HL-60/S4 treated with phorbol 12-myristate 13-acetate at 8.2 ng/mL for 4 days and 3 days (cell line): Measurements from ENCODE around the gene LRRC37B.
"Not testable (repeated sequence)": the region's sequence is repeated elsewhere in the genome, so short reads cannot be mapped to it uniquely, and the experiment has no call there.

Source experiments
- in situ Hi-C: fragments of 300-500 bp; cut with MboI; formaldehyde crosslinking; loops from 2 replicates; pipeline ENCODE4 v1.15.0; 2022; ENCODE audit warnings: low sequenced_read_pairs

LRRC37B gene

DNA sequence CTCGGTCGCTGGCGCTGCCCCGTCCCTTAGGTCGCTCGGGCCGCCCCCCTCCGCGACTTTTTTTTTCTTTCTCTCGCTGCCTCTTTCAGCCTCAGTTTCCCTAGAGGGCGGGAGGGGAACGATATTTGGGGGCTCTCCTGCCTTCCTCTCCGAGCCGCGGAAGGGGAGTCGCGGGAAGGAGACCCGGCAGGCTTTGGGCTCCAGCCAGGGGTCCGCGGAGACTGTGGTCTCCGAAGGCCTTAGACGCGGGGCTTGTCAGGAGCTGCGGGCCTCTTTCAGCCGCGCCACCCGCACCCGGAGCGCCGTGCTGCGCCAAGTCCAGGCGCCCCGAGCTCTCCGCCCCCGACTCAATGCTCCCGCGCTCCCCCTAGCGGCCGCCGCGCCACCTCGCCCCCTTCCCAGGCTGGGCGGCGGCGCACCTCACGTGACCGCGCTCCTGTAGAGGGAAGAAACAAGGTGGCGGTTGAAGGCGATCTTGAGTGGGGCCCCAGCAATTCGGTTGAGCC, at the start of gene LRRC37B:
TSS of gene LRRC37B (plus strand) at position 427 of the 506 bp plus-strand sequence. CDS start 14,010 bp downstream, outside the sequence.
- in situ Hi-C loops, result no loop called here

DNA sequence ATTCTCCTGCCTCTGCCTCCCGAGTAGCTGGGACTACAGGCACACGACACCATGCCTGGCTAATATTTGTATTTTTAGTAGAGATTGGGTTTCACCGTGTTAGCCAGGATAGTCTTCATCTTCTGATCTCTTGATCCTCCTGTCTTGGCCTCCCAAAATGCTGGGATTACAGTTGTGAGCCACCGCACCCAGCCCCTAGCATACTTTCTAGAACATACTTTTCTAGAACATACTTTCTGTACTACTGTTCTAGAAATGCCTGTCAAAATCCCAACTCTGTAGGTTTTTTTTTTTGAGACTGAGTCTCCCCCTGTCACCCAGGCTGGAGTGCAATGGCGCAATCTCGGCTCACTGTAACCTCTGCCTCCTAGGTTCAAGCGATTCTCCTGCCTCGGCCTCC, 43.1 kb upstream of the LRRC37B start:
- in situ Hi-C loops, result loop anchor here (10.0 kb wide), 1 partner anchor 1209 kb away; no protein-coding TSS in a partner anchor

DNA sequence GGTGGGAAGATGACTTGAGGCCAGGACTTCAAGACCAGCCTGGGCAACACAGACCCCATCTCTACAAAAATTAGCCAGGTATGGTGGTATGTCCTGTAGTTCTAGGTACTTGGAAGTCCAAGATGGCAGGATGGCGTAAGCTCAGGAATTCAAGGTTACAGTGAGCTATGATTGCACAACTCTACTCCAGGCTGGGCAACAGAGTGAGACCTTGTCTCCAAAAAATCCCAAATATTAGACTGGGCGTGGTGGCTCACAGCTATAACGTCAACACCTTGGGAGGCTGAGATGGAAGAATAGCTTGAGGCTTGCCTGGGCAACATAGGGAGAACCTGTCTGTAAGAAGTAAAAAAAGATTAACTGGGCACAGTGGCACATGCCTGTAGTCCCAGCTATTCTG, 39.5 kb upstream of the LRRC37B start:
- in situ Hi-C loops, result loop anchor here (10.0 kb wide), 1 partner anchor 1213 kb away; no protein-coding TSS in a partner anchor

DNA sequence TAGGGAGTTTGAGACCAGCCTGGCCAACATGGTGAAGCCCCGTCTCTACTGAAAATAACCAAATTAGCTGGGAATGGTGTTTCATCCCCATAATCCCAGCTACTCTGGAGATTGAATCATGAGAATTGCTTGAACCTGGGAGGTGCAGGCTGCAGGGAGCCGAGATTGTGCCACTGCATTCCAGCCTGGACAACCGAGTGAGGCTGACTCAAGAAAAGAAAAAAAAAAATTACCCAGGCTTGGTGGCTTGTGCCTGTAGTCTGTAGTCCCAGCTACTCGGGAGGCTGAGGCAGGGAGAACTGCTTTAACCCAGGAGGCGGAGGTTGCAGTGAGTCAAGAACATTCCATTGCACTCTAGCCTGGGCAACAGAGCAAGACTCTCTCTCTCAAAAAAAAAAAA, 36.8 kb upstream of the LRRC37B start:
- in situ Hi-C loops, result not testable (repeated sequence)

DNA sequence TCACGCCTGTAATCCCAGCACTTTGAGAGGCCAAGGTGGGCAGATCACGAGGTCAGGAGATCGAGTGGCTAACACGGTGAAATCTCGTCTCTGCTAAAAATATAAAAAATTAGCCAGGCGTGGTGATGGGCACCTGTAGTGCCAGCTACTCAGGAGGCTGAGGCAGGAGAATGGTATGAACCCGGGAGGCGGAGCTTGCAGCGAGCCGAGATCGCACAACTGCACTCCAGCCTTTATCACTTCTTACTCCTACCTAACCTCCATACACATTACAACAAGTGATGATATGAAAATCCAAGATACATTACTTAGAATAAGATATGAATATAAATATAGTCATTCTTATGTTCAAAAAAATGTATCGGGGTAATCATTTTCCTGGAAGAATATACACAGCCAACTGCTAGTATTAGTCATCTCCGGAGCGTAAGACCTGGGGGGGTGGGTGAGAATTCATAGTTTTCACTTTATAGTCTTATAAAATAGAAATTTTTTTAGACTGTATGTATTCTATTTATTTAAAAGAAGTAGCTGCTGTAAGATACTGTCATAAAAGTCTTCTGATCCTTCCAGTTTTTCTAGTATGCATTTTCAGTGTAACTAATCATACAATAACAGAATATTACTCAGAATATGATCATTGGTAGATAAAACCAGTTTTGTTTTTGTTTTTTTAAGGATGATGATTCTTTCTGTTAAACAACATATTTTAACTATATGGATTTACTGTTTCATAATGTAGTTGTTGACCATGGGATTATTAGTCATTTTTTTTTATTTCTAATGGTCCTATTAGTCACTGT, 32.7 kb upstream of the LRRC37B start:
- in situ Hi-C loops, result not testable (repeated sequence)

DNA sequence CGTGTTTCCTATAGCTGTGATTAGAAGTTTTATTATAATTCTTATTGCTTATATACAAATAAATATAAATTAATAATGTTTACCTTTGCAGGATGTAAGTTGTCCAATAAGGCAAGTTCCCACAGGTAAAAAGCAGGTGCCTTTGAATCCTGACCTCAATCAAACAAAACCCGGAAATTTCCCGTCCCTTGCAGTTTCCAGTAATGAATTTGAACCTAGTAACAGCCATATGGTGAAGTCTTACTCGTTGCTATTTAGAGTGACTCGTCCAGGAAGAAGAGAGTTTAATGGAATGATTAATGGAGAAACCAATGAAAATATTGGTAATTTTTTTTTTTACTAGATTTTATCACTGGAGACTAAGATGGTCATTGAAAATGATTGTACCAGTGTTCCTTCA, 31.8 kb upstream of the LRRC37B start:
- in situ Hi-C loops, result not testable (repeated sequence)

DNA sequence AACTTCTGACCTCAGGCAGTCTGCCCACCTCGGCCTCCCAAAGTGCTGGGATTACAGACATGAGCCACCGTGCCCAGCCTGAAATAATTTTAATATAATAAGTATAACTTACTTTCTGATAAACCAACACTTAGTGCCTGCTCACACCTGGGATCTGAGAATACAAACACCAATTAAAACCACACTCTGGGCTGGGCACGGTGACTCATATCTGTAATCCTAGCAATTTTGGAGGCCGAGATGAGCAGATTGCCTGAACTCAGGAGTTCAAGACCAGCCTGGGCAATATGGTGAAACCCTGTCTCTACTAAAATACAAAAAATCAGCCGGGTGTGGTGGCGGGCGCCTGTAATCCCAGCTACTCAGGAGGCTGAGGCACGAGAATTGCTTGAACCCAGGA, 15.4 kb upstream of the LRRC37B start:
- in situ Hi-C loops, result not testable (repeated sequence)

DNA sequence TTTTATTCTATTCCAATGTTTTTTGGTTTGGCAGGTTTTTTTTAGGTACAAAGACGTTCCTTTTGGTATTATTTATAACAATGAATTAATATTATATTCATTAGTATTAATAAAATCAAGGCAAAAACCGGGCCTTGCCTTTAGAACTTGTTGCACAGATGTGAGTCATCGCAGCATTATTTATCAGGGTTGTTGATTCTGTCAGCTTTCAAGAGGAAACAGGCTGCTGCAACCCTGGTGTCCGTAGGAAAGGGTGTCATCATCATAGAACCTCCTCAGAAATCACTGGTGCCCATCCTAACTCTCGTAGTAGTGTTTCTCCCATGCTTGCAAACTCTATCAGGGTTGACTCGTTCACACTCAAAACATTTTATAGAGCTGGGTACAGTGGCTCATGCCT, 10.2 kb upstream of the LRRC37B start:
- in situ Hi-C loops, result no loop called here

DNA sequence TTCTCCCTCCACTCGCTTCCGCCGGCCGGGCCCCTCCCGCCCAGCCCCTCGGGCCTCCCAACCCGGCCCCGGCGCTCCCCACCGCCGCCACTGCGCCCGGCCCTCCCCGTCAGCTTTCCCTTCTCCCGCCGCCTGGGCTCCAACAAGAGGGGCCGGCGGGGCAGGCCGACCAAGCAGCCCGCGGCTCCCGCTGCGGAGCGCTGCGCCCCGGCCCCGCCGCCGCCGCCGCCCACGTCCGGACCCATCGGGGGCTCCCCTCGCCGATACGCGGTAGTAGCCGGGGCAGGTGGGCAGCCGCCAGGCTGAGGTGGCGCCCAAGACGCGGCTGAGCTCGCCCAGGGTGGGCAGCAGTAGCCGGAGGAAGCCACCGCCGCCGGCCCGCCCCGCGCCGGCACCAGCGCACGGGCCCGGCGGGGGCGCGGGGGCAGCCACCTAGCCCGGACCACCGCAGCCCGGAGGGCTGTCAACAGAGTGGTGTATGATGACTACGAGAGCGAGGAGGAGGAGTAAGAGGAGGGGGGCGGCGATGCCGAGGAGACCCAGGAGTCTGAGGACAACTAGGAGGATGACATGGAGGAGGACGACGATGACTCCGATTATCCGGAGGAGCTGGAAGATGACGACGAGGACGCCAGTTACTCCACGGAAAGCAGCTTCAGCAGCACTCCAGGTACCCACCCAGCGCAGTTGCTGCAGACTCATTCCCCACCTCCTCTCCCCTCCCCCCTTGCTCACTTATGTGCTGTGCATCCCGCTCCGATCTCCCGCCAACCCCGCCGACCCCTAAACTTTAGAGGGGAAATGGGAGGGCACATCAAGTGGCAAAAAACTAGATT, 498 bp downstream of the LRRC37B start:
- in situ Hi-C loops, result no loop called here

DNA sequence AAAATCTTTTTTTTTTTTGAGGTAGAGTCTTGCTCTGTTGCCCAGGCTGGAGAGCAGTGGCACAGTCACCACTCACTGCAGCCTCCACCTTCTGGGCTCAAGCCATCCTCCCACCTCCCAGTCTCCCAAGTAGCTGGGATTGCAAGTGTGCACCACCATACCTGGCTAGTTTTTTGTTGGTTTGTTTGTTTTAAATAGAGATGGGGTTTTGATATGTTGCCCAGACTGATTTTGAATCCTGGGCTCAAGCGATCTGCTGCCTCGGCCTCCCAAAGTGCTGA, 2.0 kb downstream of the LRRC37B start:
- in situ Hi-C loops, result no loop called here

DNA sequence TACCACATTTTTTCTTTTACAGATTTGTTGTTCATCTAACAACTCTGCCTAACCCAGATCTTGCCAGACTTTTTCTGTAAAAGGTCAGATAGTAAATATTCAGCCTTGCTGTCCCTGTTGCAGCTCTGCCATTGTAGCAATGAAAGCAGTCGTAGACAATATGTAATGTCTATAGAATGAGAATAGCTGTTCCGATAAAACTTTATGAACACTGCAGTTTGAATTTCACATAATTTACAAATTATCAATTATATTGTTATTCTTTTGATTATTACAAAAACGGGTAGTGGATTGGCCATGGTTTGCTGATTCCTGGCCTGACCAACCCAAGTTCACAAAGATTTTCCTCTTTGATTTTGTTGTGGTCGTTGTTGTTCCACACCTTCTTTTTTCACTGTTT, 2.9 kb downstream of the LRRC37B start:
- in situ Hi-C loops, result no loop called here

DNA sequence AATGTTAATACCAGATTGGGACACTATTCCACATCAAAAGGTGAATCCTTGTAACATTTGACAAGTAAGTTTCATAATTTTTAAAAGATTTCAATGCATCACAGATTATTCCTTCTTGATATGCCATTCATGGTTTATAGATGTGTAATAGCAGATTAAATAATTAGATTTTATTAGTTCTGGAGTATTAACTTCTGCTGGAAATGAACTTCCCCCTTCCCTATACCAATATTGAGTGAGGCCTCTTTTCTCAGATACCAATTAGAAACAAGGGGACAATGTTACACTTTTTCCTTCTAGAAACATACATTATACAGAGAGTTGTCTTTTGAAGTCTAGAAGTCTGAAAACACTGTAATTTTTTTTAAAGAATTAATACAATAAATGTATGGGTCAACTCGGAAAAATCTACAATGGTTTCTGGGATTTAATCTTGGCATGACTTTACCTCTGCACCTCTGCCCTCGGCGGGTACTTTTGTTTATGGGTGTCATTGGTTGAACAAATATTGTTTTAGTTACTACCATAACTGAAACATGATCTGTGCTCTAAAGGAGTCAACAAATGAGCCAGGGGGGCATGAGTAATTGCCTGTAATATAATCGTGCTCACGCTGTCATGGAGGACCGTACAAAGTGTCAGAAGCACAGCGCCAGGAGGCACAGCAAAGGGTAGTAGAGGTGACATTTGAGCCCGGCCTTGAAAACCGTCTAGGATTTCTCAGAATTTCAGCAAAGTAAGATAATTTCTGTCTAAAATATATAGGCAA, 8.2 kb downstream of the LRRC37B start:
- in situ Hi-C loops, result no loop called here

DNA sequence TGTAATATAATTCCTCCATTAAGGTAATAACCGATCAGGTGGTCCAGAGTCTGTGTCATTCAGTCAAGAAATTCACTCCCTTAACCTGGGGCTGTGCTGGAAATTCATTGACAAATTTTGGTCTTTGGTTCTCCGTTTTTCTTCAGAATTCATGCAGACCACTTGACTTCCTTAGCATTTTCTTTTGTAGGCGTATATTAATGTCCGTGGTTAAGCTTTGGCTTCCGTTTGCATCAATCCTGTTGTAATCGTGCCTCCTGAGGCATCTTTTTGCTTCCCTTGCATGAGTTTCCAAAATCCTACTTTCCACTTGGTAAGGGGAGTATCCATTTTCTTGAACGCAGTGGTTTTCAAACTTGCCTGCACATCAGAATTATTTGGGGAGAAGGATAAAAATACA, 9.0 kb downstream of the LRRC37B start:
- in situ Hi-C loops, result no loop called here

DNA sequence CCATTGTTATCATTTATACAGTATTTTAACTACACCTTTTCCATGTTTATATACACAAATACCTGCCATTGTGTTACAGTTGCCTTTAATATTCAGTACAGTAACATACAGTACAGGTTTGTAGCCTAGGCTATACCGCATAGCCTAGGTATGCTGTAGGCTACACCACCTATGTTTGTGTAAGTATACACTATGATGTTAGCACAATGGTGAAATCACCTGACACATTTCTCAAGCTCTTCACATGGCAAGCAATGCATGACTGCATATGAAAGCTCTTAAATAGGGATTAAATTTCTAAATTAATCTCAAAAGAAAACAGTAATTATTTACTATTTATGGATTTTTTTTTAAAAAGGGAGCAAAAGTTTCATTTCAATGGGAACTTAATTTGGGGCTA, 12.0 kb downstream of the LRRC37B start:
- in situ Hi-C loops, result no loop called here

DNA sequence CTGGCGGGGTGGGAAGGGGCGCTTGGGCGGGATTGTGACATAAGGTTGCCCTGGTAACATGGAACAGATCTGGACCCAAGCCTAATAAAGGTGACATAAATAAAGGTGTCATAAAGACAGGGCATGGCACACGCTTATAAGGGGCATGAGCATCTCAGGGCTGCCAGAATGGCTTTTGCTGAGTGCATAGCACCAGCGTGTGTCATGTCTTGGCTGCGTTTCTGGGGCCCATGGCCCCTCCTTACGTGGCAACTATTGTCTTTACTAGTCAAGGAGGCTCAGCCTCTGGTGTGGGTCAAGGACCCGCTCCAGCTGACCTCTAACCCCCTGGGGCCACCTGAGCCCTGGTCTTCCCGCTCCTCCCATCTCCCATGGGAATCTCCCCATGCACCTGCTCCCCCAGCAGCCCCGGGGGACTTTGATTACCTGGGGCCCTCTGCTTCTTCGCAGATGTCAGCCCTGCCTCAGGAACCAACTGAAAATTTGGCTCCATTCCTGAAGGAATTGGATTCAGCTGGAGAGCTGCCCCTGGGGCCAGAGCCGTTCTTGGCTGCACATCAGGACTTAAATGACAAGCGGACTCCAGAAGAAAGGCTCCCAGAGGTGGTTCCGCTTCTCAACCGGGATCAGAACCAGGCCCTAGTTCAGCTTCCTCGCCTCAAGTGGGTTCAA, 13.9 kb downstream of the LRRC37B start:
- in situ Hi-C loops, result no loop called here

DNA sequence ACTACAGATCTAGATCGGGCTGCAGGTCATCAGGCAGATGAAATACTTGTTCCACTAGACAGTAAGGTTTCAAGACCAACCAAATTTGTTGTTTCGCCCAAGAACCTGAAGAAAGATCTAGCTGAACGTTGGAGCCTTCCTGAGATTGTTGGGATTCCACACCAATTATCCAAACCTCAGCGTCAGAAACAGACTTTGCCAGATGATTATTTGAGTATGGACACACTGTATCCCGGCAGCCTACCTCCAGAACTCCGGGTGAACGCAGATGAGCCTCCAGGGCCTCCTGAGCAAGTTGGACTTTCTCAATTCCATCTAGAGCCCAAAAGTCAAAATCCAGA, 14.4 kb downstream of the LRRC37B start:
- in situ Hi-C loops, result no loop called here

DNA sequence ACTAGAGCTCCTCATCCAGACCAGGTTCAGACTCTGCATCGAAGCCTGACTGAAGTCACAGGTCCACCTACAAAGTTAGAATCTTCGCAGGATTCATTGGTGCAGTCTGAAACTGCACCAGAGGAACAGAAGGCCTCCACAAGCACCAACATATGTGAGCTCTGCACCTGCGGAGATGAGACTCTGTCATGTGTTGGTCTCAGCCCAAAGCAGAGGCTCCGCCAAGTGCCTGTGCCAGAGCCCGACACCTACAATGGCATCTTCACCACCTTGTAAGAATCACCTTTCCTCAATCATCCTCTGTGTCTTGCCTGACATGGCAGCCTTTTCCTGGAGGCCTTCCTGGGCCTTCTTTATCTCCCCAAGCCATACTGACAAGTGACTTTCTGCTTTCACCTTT, 15.4 kb downstream of the LRRC37B start:
- in situ Hi-C loops, result not testable (repeated sequence)

DNA sequence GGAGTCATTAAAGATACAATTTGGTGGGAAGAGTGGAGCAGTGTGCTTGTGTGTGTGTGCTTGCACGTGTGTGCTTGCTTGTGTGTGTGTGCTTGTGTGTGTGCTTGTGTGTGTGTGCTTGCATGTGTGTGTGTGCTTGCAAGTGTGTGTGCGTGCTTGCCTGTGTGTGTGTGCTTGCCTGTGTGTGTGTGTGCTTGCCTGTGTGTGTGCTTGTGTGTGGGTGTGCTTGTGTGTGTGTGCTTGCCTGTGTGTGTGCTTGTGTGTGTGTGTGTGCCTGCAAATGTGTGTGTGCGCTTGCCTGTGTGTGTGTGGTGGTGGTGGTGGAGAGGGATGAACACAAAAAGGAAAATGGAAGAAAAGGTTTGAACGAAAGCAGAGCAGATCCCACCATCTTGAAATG, 20.1 kb downstream of the LRRC37B start:
- in situ Hi-C loops, result not testable (repeated sequence)

DNA sequence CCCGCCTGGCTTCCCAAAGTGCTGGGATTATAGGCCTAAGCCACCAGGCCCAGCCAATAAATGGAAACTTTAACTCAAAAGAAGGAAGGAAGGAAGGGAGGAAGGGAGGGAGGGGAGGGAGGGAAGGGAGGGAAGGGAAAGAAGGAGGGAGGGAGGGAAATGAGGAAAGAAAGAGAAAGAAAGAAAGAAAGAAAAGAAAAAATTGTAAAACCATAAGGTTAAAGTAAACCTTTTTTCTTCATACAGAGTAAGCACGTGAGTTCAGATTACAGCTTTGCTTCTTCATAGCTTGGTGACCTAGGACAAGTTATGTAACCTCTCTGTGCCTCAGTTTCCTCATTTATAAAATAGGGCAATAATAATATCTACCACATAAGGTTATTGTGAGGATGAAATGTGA, 26.0 kb downstream of the LRRC37B start:
- in situ Hi-C loops, result no loop called here

DNA sequence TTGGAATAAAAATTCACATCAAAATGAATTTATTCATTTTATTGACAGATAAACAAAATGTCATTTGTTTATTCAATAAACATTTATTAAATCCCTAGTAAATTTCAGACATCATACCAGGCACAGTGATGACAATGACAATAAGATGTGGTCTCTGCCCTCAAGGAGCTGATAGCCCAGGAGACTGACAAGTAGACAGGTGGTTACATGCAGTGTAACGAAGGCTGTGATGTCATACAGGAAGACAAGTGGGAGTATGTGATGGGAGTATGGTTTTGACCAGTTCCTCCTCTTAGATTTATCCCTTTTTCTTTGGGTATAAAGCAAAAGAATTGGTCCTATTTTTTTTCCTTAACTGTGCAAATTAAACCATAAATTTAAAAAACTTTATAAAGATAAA, 26.6 kb downstream of the LRRC37B start:
- in situ Hi-C loops, result not testable (repeated sequence)

DNA sequence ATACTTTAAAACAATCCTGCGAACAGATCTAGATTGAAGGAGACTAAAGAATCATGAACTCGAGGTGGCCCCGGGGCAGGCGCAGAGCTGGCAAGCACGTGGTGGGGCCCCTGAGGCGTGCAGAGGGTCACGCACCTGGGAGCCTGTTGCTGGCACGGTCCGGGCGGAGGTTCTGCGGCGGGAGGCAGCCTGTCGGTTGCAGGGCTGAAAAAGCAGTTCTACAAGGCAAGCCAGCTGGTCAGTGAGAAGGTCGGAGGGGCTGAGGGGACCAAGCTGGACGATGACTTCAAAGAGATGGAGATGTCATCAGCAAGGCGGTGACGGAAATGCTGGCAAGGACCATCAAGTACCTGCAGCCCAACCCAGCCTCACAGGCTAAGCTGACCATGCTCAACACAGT, 33.1 kb downstream of the LRRC37B start:
- in situ Hi-C loops, result not testable (repeated sequence)
